Globus pallidus (tissue), 1 donor: ENCODE data around the gene PGLYRP4.

Experiments
- DNase-seq: peaks from one replicate; pipeline ENCODE4 v3.0.0-alpha.2; 2015; ENCODE audit warnings: low spot score

Gene PGLYRP4

DNA sequence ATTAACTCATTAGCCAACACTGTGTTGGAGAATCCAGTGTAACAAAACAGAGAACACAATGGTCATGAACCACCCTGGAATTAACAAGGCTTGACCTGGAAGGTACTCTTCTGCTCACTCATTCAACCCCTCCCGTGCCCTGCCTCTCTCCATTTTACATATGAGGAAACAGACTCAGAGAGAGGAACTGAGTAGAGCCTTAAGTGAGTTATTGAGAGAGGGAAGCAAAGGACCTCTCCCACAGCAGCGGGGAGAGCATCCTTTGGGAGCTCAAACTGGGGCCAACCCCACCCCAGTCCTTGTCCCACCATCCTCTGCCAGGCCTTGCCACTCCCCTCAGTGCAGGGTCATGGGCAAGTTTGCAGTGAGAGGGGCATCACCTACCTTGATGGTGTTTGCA, 25.4 kb upstream of the PGLYRP4 start:
- DNase-seq: no peak

DNA sequence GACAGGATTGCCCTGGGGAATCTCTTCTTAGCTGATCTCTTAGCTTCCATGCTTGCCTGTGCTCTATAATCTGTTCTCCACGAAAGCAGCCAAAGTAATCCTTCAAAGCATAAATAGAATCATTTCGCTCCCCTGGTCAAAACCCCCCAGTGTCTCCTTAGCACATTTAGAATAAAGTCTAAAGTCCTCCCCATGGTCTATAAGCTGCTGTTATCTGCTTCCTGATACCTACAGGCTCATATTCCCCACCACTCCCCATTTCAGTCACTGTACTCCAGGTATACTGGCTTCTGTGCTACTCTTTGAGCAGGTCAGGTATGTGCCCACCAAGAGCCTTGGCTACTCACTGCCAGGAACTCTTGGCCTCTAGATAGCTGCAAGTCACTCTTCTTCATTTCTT, 23.9 kb upstream of the PGLYRP4 start:
- no peak for DNase-seq

DNA sequence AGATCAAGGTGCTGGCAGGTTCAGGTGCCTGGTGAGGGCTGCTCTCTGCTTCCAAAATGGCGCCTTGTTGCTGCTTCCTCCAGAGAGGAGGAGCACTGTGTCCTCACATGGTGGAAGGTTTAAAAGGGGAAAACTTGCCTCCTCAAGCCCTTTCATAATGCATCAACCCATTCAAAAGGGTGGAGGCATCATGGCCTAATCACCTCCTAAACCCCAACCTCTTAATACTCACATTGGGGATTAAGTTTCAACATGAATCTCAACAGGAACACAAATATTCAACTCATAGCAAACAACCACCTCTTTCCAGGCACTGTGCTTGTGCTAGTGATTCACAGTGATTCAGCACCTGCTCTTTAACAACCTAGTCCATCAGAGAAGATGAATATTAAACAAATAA, 22.6 kb upstream of the PGLYRP4 start:
- DNase-seq: no peak

DNA sequence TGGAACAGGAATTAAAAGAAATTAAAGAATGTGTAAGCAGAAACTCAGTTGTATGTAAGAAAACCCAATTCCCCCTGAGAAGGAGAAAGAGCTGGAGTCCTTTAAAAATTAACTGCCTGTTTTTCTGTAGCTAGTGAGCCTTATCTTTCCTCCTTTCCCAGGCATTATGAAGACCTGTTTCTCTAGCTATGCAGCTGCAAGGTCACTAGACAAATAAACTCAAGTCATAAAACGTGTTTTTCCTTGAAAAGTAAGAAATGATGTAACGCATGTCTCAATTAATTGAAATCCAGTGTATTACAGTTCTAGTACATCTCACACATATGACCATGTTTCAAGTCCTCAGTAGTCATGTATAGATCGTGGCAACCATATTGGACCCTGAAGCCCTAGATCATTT, 21.5 kb upstream of the PGLYRP4 start:
- no peak for DNase-seq

DNA sequence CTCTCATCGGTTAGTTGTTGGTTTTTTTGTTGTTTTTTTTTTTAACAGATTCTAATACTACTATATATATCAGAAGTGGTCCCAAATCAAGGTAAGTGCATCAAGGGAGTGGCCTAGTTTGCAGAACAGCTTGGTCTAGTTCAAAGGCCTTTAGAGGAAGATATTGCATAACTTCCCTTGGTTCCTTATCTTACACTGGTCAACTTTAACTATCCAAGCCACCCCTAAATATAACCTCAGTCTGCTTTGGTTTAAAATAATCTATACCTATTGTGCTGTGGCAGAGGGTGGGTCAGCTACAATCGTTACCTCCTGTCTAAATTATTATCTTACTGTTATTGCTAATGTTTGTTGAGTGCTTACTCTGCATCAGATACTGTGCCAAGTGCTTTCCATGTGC, 19.9 kb upstream of the PGLYRP4 start:
- DNase-seq: no peak

DNA sequence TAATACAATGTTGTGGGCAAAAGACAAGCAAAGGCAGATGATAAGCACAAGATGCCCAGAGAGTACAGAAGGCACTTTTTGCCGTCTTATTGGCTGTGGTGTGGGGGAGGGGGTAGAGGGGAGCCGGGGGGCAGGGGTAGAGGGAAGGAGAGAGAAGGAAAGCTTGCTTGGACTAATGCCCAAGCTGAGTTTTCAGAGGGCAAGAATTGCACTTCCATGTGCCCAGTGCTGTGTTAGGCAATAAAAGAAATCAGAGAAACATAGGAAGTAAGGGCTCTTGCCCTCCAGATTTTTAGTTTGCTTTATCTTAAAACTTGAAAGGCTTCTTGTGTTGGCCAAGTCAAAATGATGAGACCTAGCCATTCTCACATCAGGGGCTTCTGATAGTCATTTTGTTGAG, 18.4 kb upstream of the PGLYRP4 start:
- DNase-seq: no peak

DNA sequence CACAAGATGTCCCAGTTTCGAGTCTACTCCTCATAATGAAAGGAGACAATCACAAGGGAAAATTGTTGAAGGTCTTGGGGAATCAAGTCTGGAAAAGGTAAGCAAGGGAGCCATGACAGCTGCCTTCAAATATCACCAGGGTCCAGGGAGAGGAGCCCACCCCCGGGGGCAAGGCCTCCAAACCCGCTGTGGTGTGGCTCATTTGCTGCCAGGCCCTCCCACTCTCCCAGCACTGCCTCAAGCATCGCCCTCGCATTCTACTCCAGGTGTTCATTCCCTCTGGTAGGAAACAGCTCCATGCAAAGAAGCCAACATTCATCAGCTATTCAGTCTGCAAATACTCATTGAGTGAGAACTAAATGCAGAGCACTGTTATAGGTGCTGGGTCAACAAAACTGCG, 17.6 kb upstream of the PGLYRP4 start:
- no peak for DNase-seq

DNA sequence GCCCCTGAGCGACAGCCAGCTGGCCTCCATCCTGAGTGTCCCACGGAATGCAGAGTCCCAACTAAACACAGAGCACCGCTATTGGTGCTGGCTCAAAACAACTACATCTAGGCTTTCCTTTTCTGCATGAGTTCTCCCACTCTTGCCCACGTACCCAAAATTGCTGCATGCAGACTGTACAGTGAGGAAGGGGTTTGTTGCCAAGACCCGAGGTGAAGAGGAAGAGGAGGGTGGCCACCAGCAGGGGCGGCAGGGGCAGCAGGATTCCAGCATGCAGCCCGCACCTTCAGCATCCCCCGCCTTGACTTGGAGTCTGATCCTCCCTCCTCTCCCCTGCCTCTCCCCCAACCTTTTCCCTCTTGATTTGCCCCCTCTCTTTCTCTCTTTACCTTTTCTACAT, 17.1 kb upstream of the PGLYRP4 start:
- no peak for DNase-seq

DNA sequence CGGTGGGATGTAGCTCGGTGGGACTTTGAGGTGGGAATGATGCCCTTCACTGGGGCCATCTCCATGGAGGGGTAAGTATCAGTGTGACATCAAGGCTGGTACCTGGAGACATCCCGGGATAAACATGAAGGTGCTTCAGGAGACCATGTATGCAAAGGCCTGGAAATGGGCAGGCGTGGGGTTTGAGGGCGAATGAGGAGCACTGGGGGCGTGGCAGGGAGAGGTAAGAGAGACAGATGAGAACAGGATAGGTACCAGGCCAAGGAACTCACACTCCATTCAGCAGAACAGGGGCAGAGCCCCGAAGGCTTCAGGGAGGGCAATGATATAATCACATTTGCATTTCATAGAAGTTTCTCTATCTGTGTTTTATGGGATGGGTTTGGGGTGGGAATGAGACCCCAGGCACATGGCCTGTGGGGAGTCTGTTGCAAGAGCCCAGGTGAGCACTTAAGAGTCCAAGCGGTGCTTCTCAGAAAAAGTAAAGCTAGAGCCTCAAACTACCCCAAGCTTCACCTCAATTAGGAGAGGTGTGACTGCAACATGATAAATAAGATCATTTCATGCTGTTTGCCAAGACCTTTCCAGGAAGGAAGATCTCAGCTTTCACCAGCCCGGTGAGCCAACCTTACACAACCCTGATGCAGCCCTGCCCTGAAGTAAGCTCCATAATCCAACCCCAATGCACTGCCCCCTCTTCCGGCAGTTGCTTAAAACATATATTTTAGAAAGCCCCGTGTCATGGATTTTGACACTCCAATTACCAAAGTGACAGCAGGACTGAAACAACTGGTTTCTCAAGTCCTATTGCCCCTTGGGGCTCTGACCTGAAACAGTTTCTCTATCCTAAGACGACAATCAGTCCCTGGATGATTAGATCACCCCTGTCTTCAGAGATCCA, 16.4 kb upstream of the PGLYRP4 start:
- no peak for DNase-seq

DNA sequence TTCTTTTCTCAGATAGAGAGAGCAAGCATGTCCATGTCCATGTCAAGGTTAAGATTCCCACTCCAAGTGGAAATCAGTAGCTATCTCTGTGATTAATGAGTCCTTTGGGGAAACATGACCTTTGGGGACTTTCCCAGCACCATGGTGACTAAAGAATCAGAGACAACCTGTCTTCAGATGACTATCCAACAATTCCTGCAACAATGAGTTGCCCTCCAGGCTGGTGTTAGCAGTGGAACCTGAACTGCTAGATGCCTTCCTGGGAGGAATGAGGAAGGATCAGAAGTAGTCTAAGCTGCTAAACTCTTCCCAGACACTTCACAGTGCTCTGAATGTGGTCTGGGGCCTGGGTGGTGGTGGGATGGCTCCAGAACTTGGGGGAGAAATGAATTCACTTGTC, 15.5 kb upstream of the PGLYRP4 start:
- no peak for DNase-seq

DNA sequence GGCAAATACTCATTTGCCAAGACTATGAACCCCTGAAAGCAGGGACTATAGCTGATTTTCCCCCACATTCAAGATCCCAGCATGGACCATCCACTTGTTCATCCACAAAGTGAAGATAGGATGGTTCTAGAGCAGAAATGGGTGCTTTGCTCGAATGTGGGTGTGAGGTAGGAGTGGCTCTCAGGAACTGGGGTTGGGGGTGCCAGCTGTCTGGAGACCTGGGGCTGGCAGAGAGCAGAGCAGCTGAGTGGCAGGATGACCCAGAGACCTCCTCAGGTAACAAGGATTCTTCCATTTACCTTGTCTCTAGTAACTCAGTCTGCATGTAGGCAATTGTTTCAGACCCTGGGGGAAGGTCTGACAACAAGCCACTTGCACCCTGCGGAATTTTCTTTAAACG, 15.0 kb upstream of the PGLYRP4 start:
- DNase-seq: no peak

DNA sequence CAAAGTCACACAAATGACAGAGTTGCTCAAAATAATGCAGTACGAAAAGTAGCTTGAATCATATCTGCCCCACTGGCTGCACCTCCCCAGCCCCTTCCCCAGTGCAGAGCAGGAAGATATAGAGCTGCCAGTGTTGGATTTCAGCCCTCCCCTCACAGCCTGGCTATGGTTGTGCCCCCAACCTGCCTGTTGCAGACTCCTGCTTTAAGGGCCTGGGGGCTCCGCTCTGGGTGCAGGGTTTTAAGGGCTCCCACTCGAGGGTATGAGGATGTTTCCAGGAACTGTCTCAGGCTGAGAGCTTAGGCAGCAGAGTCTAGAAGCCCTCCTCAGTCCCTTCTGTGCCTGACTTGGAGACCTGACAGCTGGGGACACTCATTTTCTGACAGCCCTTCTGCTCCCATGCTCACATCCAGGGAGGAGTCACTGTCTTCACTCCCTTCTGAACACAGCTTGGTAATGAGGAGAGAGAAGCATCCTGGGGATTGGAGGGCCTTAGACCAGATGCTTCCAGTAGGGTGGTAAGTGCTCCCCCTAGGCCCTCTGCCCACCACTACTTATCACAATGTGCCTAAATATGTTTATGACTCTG, 13.6 kb upstream of the PGLYRP4 start:
- no peak for DNase-seq

DNA sequence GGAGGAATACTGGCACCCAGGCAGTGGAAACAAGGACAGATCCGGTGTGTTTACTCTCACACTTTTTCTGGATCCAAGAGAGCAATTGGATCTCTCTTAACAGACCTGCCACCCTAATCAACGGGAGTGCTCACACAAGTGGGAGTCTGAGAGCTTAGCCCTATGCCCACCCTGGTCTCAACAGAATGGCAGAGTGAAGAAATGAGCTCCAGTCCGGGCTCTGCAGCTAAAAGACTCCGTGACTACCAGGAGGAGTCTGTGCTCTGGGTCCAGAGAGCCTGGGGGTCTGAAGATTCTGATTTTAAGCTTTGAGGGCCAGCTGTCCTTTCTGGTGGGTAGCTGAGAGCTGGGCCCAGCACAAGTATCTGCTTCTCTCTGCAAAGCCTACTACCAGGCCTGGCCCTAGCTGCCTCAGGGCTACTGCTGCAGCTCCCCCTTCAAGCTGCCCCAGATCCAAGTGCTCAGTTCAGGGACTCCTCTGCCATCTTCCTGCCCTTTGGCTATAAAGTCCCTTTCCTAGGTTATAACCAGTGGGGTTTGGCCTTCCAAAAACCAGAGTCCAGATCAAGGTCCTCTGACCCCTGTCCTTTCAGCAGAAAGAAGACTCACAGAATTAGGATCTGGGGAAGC, 13.0 kb upstream of the PGLYRP4 start:
- no peak for DNase-seq

DNA sequence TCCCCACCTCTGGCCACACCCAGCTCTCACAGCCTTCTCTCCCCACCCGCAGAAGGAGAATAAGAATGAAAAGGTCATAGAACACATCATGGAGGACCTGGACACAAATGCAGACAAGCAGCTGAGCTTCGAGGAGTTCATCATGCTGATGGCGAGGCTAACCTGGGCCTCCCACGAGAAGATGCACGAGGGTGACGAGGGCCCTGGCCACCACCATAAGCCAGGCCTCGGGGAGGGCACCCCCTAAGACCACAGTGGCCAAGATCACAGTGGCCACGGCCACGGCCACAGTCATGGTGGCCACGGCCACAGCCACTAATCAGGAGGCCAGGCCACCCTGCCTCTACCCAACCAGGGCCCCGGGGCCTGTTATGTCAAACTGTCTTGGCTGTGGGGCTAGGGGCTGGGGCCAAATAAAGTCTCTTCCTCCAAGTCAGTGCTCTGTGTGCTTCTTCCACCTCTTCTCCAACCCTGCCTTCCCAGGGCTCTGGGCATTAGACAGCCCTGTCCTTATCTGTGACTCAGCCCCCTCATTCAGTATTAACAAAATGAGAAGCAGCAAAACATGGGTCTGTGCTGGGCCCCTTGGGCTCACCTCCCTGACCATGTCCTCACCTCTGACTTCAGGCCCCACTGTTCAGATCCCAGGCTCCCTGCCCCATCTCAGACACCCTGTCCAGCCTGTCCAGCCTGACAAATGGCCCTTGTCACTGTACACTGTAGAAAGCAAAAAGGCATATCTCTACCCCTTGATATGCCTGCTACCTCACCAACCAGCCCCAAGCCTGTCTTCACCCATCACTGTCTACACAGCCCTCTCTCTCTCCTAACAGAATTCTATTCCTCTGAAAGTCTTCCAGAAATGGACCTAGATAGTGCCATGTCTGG, 12.2 kb upstream of the PGLYRP4 start:
- no peak for DNase-seq

DNA sequence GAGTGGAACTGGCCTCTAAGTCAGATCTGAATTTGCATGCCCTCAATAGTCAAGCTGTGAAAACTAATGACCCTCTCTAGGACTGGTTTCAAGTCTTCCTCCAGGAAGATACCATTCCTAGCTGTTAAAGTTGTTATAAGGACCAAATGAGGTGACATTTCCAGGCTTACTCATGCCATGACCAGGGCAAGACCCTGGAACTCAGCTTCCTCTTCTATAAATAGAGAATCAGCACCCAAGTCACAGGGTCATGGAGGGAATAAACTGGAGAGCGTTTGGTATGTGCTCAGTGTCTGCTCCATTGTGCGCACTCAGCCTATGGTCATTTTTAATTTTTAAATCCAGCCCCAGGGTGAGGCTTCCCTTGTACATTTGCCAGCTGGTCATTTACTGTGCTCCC, 11.5 kb upstream of the PGLYRP4 start:
- no peak for DNase-seq

DNA sequence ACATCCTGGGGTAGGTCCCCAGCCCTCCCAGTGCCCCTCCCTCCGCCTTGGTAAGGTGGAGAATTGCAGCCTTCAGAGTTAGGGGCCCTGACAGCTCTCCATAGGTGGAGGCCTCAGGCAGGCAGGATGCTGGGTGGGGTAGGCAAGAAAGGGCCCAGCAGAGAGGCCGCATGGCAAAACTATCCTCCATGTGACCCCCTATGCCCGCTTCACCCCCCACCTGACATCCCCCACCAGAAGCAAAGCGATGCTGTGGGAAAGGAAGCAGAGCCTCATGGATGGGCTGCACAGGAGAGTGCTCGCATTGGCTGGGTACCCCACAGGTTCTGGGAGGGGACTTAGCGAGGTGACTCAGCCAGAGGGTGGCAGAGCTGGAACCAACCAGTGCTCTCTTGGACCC, 10.6 kb upstream of the PGLYRP4 start:
- no peak for DNase-seq

DNA sequence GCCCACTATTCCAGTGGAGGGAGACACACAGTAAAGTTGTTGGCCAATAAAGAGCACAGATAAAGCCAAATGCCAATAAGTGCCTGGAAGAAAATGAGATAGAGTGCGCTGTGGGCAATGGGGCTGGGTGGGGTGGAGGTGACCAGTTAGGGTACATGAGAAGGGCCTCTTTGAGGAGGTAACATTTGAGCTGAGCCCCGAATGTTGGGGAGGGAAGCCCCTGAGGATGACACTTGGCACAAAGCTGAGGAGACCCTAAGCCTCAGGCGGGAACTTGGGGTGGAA, 10.0 kb upstream of the PGLYRP4 start:
- no peak for DNase-seq

DNA sequence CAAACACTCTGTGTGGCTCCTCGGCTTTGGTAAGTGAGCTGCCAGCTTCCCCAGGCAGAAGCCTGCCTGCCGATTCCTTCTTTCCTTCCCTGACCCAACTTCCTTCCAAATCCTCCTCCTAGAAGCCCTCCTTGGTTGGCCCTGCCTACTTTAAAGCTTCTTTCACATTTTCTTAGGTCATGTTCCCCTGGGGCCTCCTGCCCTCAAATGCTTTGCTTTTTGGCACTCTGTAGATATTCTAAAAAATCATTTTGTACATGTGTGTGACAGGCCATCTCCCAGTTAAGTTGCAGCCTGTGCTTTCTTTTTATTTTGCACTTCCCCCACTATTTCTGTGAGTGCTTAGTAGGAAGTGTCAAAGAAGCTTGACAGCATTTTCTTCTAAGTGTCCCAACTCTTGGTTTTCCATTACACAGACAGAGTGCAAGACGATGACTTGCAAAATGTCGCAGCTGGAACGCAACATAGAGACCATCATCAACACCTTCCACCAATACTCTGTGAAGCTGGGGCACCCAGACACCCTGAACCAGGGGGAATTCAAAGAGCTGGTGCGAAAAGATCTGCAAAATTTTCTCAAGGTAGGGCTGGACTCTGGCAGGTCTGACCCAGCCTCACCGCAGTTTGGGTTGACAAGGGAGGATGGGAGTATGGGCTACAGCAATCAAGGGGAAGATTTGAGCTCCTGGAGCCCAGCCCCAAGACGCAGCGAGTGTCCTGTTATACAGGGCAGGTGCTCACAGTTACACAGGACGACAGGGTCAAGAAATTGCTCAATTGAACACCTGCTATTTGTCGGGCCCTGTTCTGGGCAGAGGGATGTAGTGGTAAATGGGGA, 9.4 kb upstream of the PGLYRP4 start, which contains the start of gene S100A9:
Gene S100A9 (plus strand): TSS at position 2 of the 838 bp plus-strand sequence. CDS start 430 bp downstream, at position 432.
- no peak for DNase-seq

DNA sequence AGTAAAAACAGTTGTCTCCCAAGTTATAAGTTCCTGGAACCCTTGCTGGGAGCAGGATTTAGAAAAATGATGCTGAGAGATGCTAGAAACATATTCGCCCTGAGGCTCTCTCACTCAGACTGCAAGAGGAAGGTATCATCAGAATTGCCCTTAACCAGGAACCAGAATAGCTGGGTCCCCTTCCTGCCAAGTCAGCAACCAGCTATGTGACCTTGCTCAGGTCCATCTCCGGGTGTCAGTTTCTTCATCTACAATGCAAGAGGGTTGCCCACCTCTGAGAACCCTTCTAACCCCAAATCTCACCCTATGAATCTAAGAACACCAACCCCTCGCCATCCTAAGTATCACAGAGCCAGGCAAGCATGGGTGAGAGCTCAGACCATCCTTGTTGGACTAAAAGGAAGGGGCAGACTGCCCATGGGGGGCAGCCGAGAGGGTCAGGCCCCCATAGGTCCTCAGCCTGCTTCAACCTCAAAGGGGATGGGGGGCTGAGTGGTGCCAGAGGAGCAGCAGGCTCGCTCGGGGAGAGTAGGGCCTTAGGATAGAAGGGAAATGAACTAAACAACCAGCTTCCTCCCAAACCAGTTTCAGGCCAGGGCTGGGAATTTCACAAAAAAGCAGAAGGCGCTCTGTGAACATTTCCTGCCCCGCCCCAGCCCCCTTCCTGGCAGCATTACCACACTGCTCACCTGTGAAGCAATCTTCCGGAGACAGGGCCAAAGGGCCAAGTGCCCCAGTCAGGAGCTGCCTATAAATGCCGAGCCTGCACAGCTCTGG, 8.6 kb upstream of the PGLYRP4 start:
- no peak for DNase-seq

DNA sequence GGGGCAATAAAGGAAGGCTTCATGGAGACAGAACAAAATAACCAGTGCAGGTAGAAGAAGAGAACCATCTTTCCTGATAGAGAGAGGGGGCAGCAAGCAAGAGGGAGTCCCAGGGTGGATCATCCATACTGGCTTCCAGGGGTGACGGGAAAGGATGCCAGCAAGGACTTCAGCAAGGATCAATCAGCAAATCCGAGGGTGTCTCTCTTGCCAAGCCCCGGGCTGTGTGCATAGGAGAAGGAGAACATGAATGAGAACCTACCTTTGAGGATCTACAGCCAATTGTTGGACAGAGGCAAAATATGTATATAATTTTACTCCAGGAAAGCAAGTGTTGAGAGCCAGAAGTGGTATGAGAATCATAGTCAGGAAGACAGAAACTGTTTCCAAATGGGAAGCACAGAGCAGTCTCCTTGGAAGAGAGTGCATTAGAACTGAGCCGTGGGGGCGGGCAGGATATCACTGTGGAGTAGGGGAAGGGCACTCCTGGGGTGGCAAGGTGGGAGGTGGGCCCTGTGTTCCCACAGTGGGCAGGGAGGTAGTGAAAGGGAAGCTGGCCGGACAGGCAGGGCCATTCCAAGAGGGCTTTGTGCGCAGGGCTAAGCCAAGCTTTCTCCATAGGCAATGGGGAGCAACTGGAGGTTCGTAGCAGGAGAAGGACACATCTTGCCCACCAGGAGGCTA, 7.9 kb upstream of the PGLYRP4 start:
- DNase-seq: no peak
